Endothelial cell of umbilical vein (primary cell): ENCODE data around the gene ZMIZ1. TPM values are rescaled to one million over a fixed set of nuclear protein-coding genes. Genes with fewer than 3 reads are reported as not detected.

ENCODE experiments used
- BruUV-seq: library from RNA; stranded (reverse); fragments of 400-500 nt; replicated peaks from 2 replicates; lab custom pipeline; 2021; lab: Mats Ljungman, UMichigan
- CTCF ChIA-PET: fragments of 300-600, 350-600 bp; sonication (Branson Sonifier 250); formaldehyde crosslinking; loops from one replicate; lab custom pipeline; 2021; ENCODE audit warnings: antibody characterized with exemption, inconsistent platforms; lab: Charles Lee
- POLR2A ChIA-PET: fragments of 300-600, 350-600 bp; sonication (Branson Sonifier 250); formaldehyde crosslinking; loops from one replicate; lab custom pipeline; 2021; ENCODE audit warnings: antibody characterized with exemption, inconsistent platforms; lab: Charles Lee
- DNase-seq: peaks from one replicate; pipeline ENCODE4 v3.0.0-alpha.2; 2011; ENCODE audit warnings: low read depth, low spot score
- FAIRE-seq: peaks from 2 replicates; lab custom pipeline; 2011; peaks lifted over from hg19 to GRCh38; lab: Jason Lieb, UNC
- H2AFZ ChIP-seq: 2 replicates; pipeline ENCODE4 v1.6.0; 2012; ENCODE audit warnings: low read depth, low read length, control low read depth, inconsistent platforms
- H3K27ac ChIP-seq: 2 replicates; pipeline ENCODE4 v1.5.1; 2011; ENCODE audit warnings: low read depth, mild to moderate bottlenecking, control low read depth, low read length, moderate library complexity; ENCODE audit not compliant: insufficient read depth
- H3K27me3 ChIP-seq, 2 experiments: 2 replicates each; pipeline versions ENCODE4 v1.6.0 to v1.6.1; 2011; ENCODE audit warnings: low read length in 2 of 2, mixed read lengths in 1 of 2; ENCODE audit not compliant: control insufficient read depth in 2 of 2, insufficient read depth in 2 of 2
- H3K36me3 ChIP-seq, 2 experiments: 2 replicates in 1 of 2; 3 replicates in 1 of 2; pipeline ENCODE4 v1.5.1; 2011; ENCODE audit warnings: low read length in 2 of 2, mild to moderate bottlenecking in 1 of 2, moderate library complexity in 1 of 2; ENCODE audit not compliant: control insufficient read depth in 2 of 2, insufficient read depth in 2 of 2; ENCODE audit errors: extremely low read depth in 1 of 2
- H3K4me1 ChIP-seq: 3 replicates; pipeline ENCODE4 v1.5.1; 2011; ENCODE audit warnings: mild to moderate bottlenecking, low read length; ENCODE audit not compliant: control insufficient read depth, insufficient read depth; ENCODE audit errors: extremely low read depth
- H3K4me2 ChIP-seq: 2 replicates; pipeline ENCODE4 v1.6.1; 2011; ENCODE audit warnings: low read length, control low read depth, mixed read lengths; ENCODE audit not compliant: insufficient read depth
- H3K4me3 ChIP-seq, 3 experiments: fragments of 200-600 bp in 1 of 3; sonication (generic), shearing (Covaris generic) in 1 of 3; replicated peaks in 1 of 3; 2 replicates each; pipeline ENCODE4 v1.5.1; 2011 to 2016; ENCODE audit warnings: control low read depth in 3 of 3, low read length in 3 of 3, mild to moderate bottlenecking in 2 of 3, inconsistent platforms in 1 of 3, low read depth in 1 of 3, moderate library complexity in 1 of 3; ENCODE audit not compliant: insufficient read depth in 1 of 3
- H3K79me2 ChIP-seq: 2 replicates; pipeline ENCODE4 v1.6.0; 2012; ENCODE audit warnings: low read length, inconsistent platforms; ENCODE audit not compliant: control insufficient read depth, insufficient read depth
- H3K9ac ChIP-seq: replicated peaks from 2 replicates; pipeline ENCODE3; 2011; ENCODE audit warnings: low read length, control low read depth; ENCODE audit not compliant: insufficient read depth; ENCODE audit errors: extremely low read depth
- H3K9me1 ChIP-seq: replicated peaks from 3 replicates; pipeline ENCODE4 v1.6.0; 2011; ENCODE audit warnings: mild to moderate bottlenecking, low read length; ENCODE audit not compliant: control insufficient read depth, insufficient read depth; ENCODE audit errors: extremely low read depth
- H3K9me3 ChIP-seq: replicated peaks from 2 replicates; pipeline ENCODE4 v1.5.1; 2012; ENCODE audit warnings: low read length, inconsistent platforms; ENCODE audit not compliant: control insufficient read depth, insufficient read depth
- H4K20me1 ChIP-seq: replicated peaks from 2 replicates; pipeline ENCODE3; 2011; ENCODE audit warnings: mild to moderate bottlenecking, low read length; ENCODE audit not compliant: control insufficient read depth, insufficient read depth; ENCODE audit errors: extremely low read depth
- EZH2 ChIP-seq: IDR thresholded peaks from 2 replicates; pipeline ENCODE4 v1.6.1; 2012; ENCODE audit warnings: borderline replicate concordance, low read depth, mild to moderate bottlenecking, moderate library complexity, low read length, inconsistent platforms; ENCODE audit not compliant: severe bottlenecking
- FOS ChIP-seq: IDR thresholded peaks from 2 replicates; pipeline ENCODE4 v1.6.1; 2011; ENCODE audit warnings: mild to moderate bottlenecking, low read length, moderate library complexity, borderline replicate concordance; ENCODE audit not compliant: insufficient read depth
- GATA2 ChIP-seq: IDR thresholded peaks from 2 replicates; pipeline ENCODE4 v1.7.0; 2011; ENCODE audit warnings: low read depth, mild to moderate bottlenecking, moderate library complexity, mixed read lengths, low read length; ENCODE audit not compliant: insufficient read length, insufficient read depth
- JUN ChIP-seq: IDR thresholded peaks from 2 replicates; pipeline ENCODE4 v1.6.1; 2011; ENCODE audit warnings: borderline replicate concordance, low read depth; ENCODE audit not compliant: insufficient read length, insufficient read depth
- MYC ChIP-seq: IDR thresholded peaks from one replicate; pipeline ENCODE4 v1.6.1; 2011; ENCODE audit warnings: mild to moderate bottlenecking, low read depth, low read length
- POLR2A ChIP-seq: IDR thresholded peaks from 2 replicates; pipeline ENCODE4 v1.6.1; 2012; ENCODE audit warnings: low read depth, mild to moderate bottlenecking, control low read depth, low read length
- POLR2AphosphoS5 ChIP-seq: IDR thresholded peaks from 2 replicates; pipeline ENCODE4 v1.6.1; 2012; ENCODE audit warnings: low read depth, mild to moderate bottlenecking, control low read depth, low read length, moderate library complexity; ENCODE audit not compliant: insufficient read depth
- dilution Hi-C: fragments of 300-500 bp; cut with MboI; formaldehyde crosslinking; loops from one replicate; pipeline ENCODE4 v1.15.0; 2019; ENCODE audit warnings: low sequenced_read_pairs; ENCODE audit not compliant: extremely low pct_ligation_motif_present
- intact Hi-C: fragments of 100-400 bp; cut with micrococcal nuclease; formaldehyde crosslinking; loops from one replicate; pipeline ENCODE4 v1.10.0; 2022
- polyA plus RNA-seq, 4 experiments: library from polyadenylated mRNA; depleted of rRNA in 3 of 4; stranded (reverse) in 3 of 4; unstranded in 1 of 4; fragments of >200 nt; gene quantifications; 2 replicates each; pipeline versions ENCODE4 v1.2.1 to v1.2.3, GENCODE V29; 2011 to 2012; ENCODE audit warnings: missing spikeins in 1 of 4
- total RNA-seq: library from RNA; stranded (reverse); gene quantifications from 2 replicates; pipeline ENCODE4 v1.2.3, GENCODE V29; 2021
- TF ChIP-seq, protein P1 (sequence below), 2 donors: IDR thresholded peaks; 1 replicate in 1 of 2; 2 replicates in 1 of 2; pipeline ENCODE4 v1.5.1; 2011; ENCODE audit warnings: low read length in 2 of 2, mild to moderate bottlenecking in 2 of 2, moderate library complexity in 2 of 2, control low read depth in 1 of 2, inconsistent platforms in 1 of 2, low read depth in 1 of 2; ENCODE audit not compliant: insufficient read depth in 1 of 2; ENCODE audit errors: extremely low read depth in 1 of 2
- TF ChIP-seq, protein P2 (sequence below): IDR thresholded peaks from 2 replicates; pipeline ENCODE4 v1.6.1; 2011; ENCODE audit not compliant: insufficient read depth, insufficient read length

Gene ZMIZ1
- total and polyA plus RNA-seq, 2 donors (not counting 3 experiments of a cell fraction or from before 2014, with no cell fraction given), result 12.5 to 46.7 TPM

DNA sequence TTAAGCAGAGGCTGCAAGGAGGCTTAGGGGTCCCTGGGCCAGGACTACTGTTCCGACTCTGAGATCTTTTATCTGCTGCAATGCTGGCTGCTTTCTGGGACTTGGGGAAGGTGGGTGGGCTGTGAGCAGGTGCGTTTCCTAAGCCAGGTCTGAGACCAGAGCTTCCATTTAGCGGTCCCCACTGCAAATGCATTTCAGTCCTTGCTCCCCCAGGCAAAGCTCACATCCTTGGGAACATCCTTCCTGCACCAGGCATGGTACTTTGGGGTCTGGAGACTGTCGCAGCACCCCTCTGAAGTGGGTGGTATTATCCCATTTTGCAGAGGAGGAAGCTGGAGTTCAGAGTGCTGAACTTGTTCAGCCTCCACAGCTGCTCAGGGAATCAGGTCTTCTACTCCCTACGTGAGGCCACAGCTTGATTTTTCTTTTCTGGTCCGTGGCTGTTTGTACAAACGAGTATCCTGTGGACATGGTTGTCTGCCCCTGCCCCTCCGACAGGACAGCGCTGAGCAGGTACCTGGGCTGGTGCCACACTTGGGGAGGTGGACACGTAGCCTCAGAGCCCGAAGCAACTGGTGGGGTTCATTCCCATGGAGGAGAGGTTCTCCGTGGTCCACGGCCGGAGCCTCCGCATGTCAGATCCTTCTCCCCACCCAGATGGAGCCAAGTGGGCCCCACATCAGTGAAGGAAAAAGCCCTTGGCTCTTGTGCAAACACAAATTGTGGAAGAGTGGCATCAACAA lies 20.0 kb downstream of the ZMIZ1 start:
- H3K4me2 ChIP-seq, result no peak overlapping the region
- H3K9me1 ChIP-seq, result no peaks in the 10 kb centered on the region
- POLR2A ChIA-PET, result no interaction called here
- no peaks in the 10 kb centered on the region for H3K27me3 ChIP-seq
- H3K79me2 ChIP-seq, result peaks cover 85% of the 10 kb centered on the region
- CTCF ChIA-PET, result interaction anchor here (0.9 to 1.4 kb wide), 3 partner anchors 12 to 107 kb away, joined by 3 read pairs; no protein-coding TSS in a partner anchor
- no peaks in the 10 kb centered on the region for H4K20me1 ChIP-seq
- dilution Hi-C loops (no loop called here), intact Hi-C loops (no loop called here)
- no peak overlapping the region for H3K4me3 ChIP-seq
- no peak for FAIRE-seq
- H2AFZ ChIP-seq, result no peak overlapping the region
- no TSS peak for BruUV-seq
- H3K9me3 ChIP-seq, result no peaks in the 10 kb centered on the region
- no peaks in the 10 kb centered on the region for H3K36me3 ChIP-seq
- TF ChIP-seq POLR2AphosphoS5, result no peak
- TF ChIP-seq EZH2, result no peak
- no peak for TF ChIP-seq GATA2
- TF ChIP-seq MYC, result no peak
- TF ChIP-seq JUN, result no peak
- no peak for TF ChIP-seq POLR2A
- TF ChIP-seq, protein P1, sequence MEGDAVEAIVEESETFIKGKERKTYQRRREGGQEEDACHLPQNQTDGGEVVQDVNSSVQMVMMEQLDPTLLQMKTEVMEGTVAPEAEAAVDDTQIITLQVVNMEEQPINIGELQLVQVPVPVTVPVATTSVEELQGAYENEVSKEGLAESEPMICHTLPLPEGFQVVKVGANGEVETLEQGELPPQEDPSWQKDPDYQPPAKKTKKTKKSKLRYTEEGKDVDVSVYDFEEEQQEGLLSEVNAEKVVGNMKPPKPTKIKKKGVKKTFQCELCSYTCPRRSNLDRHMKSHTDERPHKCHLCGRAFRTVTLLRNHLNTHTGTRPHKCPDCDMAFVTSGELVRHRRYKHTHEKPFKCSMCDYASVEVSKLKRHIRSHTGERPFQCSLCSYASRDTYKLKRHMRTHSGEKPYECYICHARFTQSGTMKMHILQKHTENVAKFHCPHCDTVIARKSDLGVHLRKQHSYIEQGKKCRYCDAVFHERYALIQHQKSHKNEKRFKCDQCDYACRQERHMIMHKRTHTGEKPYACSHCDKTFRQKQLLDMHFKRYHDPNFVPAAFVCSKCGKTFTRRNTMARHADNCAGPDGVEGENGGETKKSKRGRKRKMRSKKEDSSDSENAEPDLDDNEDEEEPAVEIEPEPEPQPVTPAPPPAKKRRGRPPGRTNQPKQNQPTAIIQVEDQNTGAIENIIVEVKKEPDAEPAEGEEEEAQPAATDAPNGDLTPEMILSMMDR (IDR thresholded peaks at IDR 0.05; ENCODE audit: extremely low read depth in 1 of 2, insufficient read depth in 1 of 2, low read depth in 1 of 2, low read length in 2 of 2), result no peak
- TF ChIP-seq, protein P2, sequence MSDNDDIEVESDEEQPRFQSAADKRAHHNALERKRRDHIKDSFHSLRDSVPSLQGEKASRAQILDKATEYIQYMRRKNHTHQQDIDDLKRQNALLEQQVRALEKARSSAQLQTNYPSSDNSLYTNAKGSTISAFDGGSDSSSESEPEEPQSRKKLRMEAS, result no peak
- TF ChIP-seq FOS, result no peak
- no peak for DNase-seq
- no peak overlapping the region for H3K27ac ChIP-seq
- H3K4me1 ChIP-seq, result peaks cover 17% of the 10 kb centered on the region
- no peak overlapping the region for H3K9ac ChIP-seq
